Right lobe of liver (tissue), 4 donors: ENCODE results near the gene CACNA2D3.

Experiments
- POLR2A ChIP-seq: fragments of 450-650 bp; IDR thresholded peaks from one replicate; pipeline ENCODE4 v1.6.1; 2017; ENCODE audit warnings: antibody characterized with exemption, mild to moderate bottlenecking
- TF ChIP-seq, protein P1 (sequence below), 4 donors: fragments of 200-600 bp in 3 of 4; fragments of 450-650 bp in 1 of 4; IDR thresholded peaks; one replicate each; pipeline versions ENCODE4 v1.5.1 to v1.8.0; 2016 to 2022; ENCODE audit warnings: antibody characterized with exemption in 4 of 4, mild to moderate bottlenecking in 2 of 4
- donor health status: DM: no; HTN: no; CAD: no.
- donor health status: DM: no; HTN: no; CAD: no.
- donor health status: DM: no; HTN: yes; CAD: no.

GRCh38 chr3:54304877-54305276 lies 182.5 kb downstream of the CACNA2D3 start:
- TF ChIP-seq, protein P1, sequence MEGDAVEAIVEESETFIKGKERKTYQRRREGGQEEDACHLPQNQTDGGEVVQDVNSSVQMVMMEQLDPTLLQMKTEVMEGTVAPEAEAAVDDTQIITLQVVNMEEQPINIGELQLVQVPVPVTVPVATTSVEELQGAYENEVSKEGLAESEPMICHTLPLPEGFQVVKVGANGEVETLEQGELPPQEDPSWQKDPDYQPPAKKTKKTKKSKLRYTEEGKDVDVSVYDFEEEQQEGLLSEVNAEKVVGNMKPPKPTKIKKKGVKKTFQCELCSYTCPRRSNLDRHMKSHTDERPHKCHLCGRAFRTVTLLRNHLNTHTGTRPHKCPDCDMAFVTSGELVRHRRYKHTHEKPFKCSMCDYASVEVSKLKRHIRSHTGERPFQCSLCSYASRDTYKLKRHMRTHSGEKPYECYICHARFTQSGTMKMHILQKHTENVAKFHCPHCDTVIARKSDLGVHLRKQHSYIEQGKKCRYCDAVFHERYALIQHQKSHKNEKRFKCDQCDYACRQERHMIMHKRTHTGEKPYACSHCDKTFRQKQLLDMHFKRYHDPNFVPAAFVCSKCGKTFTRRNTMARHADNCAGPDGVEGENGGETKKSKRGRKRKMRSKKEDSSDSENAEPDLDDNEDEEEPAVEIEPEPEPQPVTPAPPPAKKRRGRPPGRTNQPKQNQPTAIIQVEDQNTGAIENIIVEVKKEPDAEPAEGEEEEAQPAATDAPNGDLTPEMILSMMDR (IDR thresholded peaks at IDR 0.05) = no peak
- TF ChIP-seq POLR2A = no peak
